ENCODE measurements around the gene LRRC39.
A peak's percentile ranks its signal among the peaks of the same experiment; 100 is the strongest.
"Not testable (repeated sequence)": the region's sequence is repeated elsewhere in the genome, so short reads cannot be mapped to it uniquely, and the experiment has no call there.

The LRRC39 gene

GRCh38 chr1:100178091-100178490 is at the start of gene LRRC39:
Gene LRRC39 (minus strand): TSS chr1:100178256. CDS start chr1:100168516, 9,740 bp downstream.
- no peak for DNase-seq

DNA sequence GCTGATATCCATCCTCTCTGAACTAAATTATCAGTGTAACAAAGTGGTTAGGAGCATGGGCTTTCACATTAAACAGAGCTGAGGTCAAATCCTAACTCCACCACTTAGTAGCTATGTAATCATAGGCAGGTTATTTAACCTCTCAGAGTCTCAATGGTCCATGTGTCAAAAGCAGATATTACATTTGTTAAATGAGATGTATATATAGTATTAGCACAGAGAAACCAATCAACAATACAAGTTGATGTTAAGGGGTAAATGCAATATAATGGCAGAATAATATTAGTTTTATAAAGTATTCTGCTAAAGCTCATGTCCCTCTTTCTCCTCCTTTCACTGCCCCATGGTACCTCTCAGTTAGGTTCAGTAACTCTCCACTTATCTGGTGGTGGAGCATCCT is 44.4 kb upstream of the LRRC39 start:
- no peak for DNase-seq

DNA sequence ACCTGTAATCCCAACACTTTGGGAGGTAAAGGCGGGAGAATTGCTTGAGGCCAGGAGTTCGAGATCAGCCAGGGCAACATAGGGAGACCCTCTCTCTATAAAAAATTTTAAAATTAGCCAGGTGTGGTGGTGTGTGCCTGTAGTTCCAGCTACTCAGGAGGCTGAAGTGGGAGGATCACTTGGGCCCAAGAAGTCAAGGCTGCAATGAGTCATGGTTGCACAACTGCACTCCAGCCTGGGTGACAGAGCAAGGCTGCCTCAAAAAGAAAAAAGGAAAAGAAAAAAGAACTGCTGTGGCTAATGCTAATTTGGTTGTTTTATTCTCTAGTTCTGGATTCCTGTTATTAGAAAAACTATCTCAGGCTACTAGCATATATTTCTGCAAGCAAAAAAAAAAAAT is 41.8 kb upstream of the LRRC39 start:
- no peak for DNase-seq

- DNase-seq, result no peak
These were observed 41.4 kb upstream of the LRRC39 start for GRCh38 chr1:100219457-100219856.

DNA sequence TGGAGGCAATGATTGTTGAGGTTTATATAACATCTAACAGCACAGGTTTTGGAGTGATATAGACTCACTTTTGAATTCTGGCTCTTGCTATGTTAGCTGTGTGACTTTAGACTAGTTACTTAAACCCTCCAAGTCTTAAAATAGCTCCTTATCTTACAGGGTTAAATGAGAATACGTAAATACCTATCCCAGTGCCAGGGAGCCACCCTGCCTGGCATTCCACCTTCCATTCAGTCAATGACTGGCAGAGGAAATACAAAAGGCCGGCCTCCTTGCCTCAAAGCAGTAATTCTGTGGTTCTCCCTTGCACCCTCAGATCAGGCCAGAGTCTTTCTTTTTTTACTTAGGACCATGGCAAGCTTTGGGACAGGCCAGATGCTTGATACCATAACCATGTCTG is 39.8 kb upstream of the LRRC39 start:
- no peak for DNase-seq

- no peak for DNase-seq
These were observed 37.0 kb upstream of the LRRC39 start for GRCh38 chr1:100215101-100215500.

GRCh38 chr1:100213141-100213540 is 35.1 kb upstream of the LRRC39 start:
- no peak for DNase-seq

DNA sequence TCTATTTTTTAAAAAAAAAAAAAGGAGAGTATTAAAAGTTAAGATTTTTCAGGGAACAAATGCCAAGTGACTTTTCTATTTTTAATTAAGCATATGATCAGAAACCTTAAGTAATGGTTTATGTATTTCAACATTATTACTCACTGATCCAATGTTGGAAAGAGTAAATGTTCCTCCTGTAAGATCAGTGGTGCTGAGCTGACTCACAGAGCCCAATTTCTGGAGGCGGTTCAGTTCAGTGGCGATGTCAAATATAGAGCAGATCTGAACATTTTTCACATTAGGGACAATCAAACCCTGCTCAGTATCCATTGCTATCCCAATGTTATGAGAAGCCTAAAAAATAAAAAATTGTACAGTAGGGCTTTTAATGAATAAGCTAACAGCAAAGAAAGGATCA is 28.2 kb upstream of the LRRC39 start:
- no peak for DNase-seq

- DNase-seq, result not testable (repeated sequence)
These were observed 27.5 kb upstream of the LRRC39 start for GRCh38 chr1:100205593-100205992.

GRCh38 chr1:100205103-100205502 is 27.0 kb upstream of the LRRC39 start:
- not testable (repeated sequence) for DNase-seq

GRCh38 chr1:100202703-100203102 is 24.6 kb upstream of the LRRC39 start:
- not testable (repeated sequence) for DNase-seq

DNA sequence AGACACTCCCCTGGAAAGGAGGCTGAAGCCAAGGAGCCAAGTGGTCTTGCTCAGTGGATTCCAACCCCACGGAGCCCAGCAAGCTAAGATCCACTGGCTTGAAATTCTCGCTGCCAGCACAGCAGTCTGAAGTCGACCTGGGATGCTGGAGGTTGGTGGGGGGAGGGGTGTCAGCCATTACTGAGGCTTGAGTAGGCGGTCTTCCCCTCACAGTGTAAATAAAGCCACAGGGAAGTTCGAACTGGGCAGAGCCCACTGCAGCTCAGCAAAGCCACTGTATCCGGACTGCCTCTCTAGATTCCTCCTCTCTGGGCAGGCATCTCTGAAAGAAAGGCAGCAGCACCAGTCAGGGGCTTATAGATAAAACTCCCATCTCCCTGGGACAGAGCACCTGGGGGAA is 22.0 kb upstream of the LRRC39 start:
- not testable (repeated sequence) for DNase-seq

GRCh38 chr1:100198596-100198995 is 20.5 kb upstream of the LRRC39 start:
- no peak for DNase-seq

GRCh38 chr1:100188617-100189016 is 10.6 kb upstream of the LRRC39 start:
- DNase-seq, result peak in 1 of 2 experiments; percentile 42

GRCh38 chr1:100187912-100188311 is 9.9 kb upstream of the LRRC39 start:
- no peak for DNase-seq

DNA sequence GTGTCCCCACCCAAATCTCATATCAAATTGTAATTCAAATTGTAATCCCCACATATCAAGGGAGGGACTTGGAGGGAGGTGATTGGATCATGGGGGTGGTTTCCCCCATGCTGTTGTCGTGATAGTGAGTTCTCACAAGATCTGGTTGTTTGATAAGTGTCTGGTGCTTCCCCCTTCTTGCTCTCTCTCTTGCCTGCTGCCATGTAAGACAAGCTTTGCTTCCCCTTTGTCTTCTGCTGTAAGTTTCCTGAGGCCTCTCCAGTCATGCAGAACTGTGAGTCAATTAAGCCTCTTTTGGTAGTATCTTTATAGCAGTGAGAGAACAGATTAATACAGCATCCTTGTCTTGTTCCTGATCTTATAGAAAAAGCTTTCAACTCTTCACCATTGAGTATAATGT is 6.5 kb upstream of the LRRC39 start:
- no peak for DNase-seq

DNA sequence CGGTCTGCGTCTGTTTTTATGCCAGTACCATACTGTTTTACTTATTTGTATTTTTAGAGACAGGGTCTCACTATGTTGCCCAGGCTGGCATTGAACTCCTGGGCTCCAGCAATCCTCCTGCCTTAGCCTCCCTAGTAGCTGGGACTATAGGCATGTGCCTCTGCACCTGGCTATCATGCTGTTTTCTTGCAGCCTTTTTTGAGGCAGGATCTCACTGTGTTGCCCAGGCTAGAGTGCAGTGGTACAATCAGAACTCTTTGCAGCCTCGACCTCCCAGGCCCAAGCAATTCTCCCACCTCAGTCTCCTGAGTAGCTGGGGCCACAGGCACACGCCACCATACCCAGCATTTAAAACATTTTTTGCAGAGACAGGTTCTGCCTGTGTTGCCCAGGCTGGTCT is 5.3 kb upstream of the LRRC39 start:
- no peak for DNase-seq

DNA sequence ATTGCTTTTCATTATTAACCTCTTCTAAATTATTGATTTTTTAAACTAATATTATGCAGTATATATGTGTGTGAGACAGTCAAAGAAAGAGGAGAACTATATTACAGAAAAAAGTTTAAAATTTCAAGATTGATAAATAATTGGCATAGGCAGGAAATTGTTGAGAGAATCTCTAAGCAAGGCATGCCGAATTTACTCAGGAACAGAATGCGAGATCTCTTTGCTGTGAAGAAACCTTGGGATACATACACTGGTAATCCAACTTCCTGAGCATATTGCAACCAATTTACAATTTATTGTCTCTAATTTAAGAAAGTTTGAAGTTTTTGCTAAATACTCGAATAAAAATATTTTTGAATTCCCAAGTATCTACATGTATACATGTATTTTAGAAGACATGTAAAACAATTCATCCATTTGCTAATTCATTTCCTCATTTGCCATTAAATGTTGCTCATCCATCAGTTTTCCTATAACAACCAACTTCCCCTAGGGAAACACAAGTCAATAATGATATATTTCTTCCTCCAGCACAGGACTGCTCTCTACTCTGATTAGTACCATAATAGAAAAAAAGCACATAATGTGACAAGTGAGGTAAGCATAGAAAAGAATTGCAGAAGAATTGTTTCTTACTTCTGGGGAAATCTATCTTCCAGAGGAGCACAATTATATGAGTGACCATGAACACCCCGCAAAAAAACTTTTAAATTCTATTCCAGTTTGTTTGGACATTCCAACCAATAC is 588 bp downstream of the LRRC39 start:
- DNase-seq, result no peak

DNA sequence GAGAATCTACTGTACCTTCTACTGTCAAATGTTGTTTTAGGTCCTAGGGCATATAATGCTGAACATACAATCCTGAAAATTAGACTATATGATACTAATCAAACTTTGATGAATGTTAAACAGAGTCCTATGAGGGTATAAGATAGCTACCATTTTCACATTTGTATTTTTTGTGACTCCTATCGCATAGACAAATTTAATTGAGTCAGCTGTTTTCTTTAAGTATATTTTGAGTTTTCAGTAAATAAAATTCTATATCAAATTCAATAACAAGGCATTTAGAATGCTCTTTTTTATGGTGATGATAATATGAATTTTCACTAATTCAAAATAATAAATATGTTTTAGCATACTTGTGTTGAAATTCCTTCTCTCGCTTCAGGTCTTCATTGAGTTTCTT is 10.0 kb downstream of the LRRC39 start:
- no peak for DNase-seq

- DNase-seq, result no peak
These were observed 13.4 kb downstream of the LRRC39 start for GRCh38 chr1:100164702-100165101.

GRCh38 chr1:100164216-100164615 is 13.8 kb downstream of the LRRC39 start:
- DNase-seq, result no peak

- no peak for DNase-seq
These were observed 15.2 kb downstream of the LRRC39 start for GRCh38 chr1:100162881-100163280.

DNA sequence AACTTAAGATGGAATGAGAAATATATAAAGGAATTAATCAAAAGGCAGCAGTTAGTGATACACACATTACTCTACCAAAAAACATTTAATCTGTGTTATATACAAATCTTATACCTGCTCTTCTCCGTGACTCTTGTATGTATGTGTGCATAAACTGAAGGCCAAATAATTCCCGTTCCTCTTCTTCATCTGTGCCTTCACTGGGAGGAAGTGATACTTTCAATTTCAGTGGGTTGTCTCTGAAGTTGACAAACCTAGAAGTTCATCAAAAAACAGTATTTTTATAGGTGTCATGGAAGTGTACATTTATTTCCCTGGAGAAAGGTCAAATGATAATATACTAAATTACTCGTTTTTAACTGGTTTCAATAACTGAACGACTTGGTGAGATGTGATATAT is 25.8 kb downstream of the LRRC39 start:
- no peak for DNase-seq

DNA sequence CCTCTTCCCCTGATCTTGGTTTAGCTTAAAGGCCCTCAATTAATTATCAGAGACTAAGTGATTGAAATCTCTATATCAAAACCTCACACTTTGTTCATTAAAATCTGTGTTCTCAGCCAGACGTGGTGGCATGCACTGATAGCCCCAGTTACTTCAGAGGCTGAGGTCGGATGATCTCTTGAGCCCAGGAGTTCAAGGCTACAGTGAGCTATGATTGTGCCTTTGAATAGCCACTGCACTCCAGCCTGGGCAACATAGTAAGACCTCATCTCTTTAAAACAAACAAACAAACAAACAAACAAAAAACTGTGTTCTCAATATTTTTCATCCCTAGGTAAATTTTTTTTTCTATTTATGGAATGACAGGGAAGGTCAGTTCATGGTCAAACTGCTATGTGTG is 26.4 kb downstream of the LRRC39 start:
- no peak for DNase-seq

DNA sequence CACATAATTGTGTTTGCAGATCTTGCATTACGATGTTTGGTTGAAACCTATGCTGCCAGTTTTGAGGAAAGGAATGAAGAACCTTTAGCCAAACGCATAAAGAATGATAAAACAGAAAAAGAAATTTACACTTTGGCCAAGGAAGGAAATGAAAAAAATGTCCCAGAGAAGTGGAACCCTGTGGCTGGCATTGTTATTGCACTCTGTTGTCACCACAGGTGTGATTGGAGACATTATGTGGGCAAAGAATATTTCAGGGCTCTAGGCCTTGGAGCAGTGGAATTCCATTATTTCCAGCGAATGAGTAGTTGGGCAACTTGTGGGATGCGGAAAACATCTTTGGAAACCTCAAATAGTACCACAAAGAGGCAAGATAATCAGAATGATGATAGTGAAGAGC is 30.2 kb downstream of the LRRC39 start:
- no peak for DNase-seq

All from NCI-H187 (cell line).